SH-SY5Y (cell line): Measurements from ENCODE around the gene RBMS1.

Experiments used
- GATA2 ChIP-seq: IDR thresholded peaks from 2 replicates; pipeline ENCODE4 v1.6.1; 2011; ENCODE audit warnings: mild to moderate bottlenecking, low read depth, low read length
- GATA3 ChIP-seq: IDR thresholded peaks from 2 replicates; pipeline ENCODE4 v1.6.1; 2011; ENCODE audit warnings: low read depth, mild to moderate bottlenecking, low read length, moderate library complexity

DNA sequence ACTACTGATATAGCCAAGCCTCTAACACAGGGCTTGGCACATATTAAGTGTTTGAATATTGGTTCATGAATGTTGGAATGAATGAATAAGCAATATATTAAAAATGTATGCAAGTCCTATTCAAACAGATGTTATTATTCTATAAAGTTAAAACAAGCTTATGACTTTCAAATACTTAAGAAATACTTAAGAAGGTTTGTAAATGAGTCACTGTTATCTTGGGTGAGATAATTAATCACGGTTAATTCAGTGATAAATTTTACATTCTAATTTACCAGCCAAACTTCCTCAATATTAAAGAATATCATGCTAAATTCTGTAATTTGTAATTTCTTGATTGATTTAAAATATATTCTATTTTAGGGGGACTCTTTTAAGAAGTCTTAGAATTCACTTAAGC lies 74.8 kb downstream of the RBMS1 start:
- TF ChIP-seq GATA3 = no peak
- TF ChIP-seq GATA2 = no peak
